SK-N-SH (cell line): ENCODE data around the gene BTBD16. TPM values are rescaled to one million over a fixed set of nuclear protein-coding genes. Genes with fewer than 3 reads are reported as not detected.

Experiments
- CTCF ChIA-PET: fragments of 300-600, 350-600 bp; formaldehyde crosslinking; extraction: SDS; loops from one replicate; lab custom pipeline; 2021; lab: Yijun Ruan, JAX
- POLR2A ChIA-PET: fragments of 350-600 bp; sonication (Branson Sonifier 250); formaldehyde crosslinking; extraction: SDS; loops from one replicate; lab custom pipeline; 2020; ENCODE audit warnings: antibody characterized with exemption, inconsistent platforms; lab: Yijun Ruan, JAX
- DNase-seq: peaks from one replicate; pipeline ENCODE4 v3.0.0; 2012
- H2AFZ ChIP-seq: fragments of 200-600 bp; sonication (generic); 2 replicates; pipeline ENCODE4 v1.8.1; 2016; ENCODE audit warnings: antibody characterized with exemption, mild to moderate bottlenecking, low read depth
- H3F3A ChIP-seq: fragments of 200-600 bp; sonication (generic); replicated peaks from 2 replicates; pipeline ENCODE3; 2016; ENCODE audit warnings: antibody characterized with exemption, mild to moderate bottlenecking; ENCODE audit not compliant: insufficient read depth
- H3K27ac ChIP-seq, 2 experiments: fragments of 200-500 bp in 1 of 2; fragments of 200-600 bp in 1 of 2; sonication (Bioruptor generic) in 1 of 2; sonication (generic), shearing (Covaris generic) in 1 of 2; 2 replicates each; pipeline versions ENCODE4 v1.5.1 to v1.6.1; 2014 to 2016; ENCODE audit warnings: low read depth in 2 of 2, inconsistent platforms in 1 of 2, low read length in 1 of 2, mild to moderate bottlenecking in 1 of 2, mixed read lengths in 1 of 2
- H3K27me3 ChIP-seq: fragments of 200-600 bp; sonication (generic), shearing (Covaris generic); 2 replicates; pipeline ENCODE4 v1.6.1; 2016; ENCODE audit warnings: mixed run types; ENCODE audit not compliant: insufficient read depth
- H3K36me3 ChIP-seq, 2 experiments: fragments of 200-500 bp in 1 of 2; fragments of 200-600 bp in 1 of 2; sonication (Bioruptor generic) in 1 of 2; sonication (generic) in 1 of 2; replicated peaks in 1 of 2; 2 replicates each; pipeline versions ENCODE3 to v1.5.1; 2014 to 2016; ENCODE audit warnings: low read length in 1 of 2, mild to moderate bottlenecking in 1 of 2; ENCODE audit not compliant: insufficient read depth in 2 of 2, control insufficient read depth in 1 of 2
- H3K4me1 ChIP-seq, 2 experiments: fragments of 200-500 bp in 1 of 2; fragments of 200-600 bp in 1 of 2; sonication (Bioruptor generic) in 1 of 2; sonication (generic), shearing (Covaris generic) in 1 of 2; 2 replicates each; pipeline versions ENCODE4 v1.5.1 to v1.6.1; 2014 to 2016; ENCODE audit warnings: low read depth in 1 of 2, low read length in 1 of 2, mixed run types in 1 of 2; ENCODE audit not compliant: insufficient read depth in 2 of 2, control insufficient read depth in 1 of 2
- H3K4me2 ChIP-seq: fragments of 200-600 bp; sonication (generic), shearing (Covaris generic); 2 replicates; pipeline ENCODE4 v1.6.1; 2017; ENCODE audit warnings: mixed run types
- H3K4me3 ChIP-seq, 2 experiments: fragments of 200-500 bp in 1 of 2; fragments of 200-600 bp in 1 of 2; sonication (Bioruptor generic) in 1 of 2; sonication (generic), shearing (Covaris generic) in 1 of 2; 2 replicates each; pipeline versions ENCODE4 v1.5.1 to v1.8.1; 2014 to 2016; ENCODE audit warnings: low read depth in 2 of 2, inconsistent platforms in 1 of 2, low read length in 1 of 2, mild to moderate bottlenecking in 1 of 2, mixed read lengths in 1 of 2, moderate library complexity in 1 of 2
- H3K79me2 ChIP-seq: fragments of 200-600 bp; sonication (generic); 2 replicates; pipeline ENCODE4 v1.8.1; 2017; ENCODE audit warnings: mild to moderate bottlenecking; ENCODE audit not compliant: insufficient read depth
- H3K9ac ChIP-seq: fragments of 200-600 bp; sonication (generic); 2 replicates; pipeline ENCODE4 v1.6.1; 2017; ENCODE audit warnings: mixed run types
- H3K9me2 ChIP-seq: fragments of 200-600 bp; sonication (generic); 2 replicates; pipeline ENCODE4 v1.6.1; 2017; ENCODE audit warnings: mixed run types
- H3K9me3 ChIP-seq: fragments of 200-600 bp; sonication (generic); 2 replicates; pipeline ENCODE4 v1.6.1; 2017; ENCODE audit warnings: mixed run types, mild to moderate bottlenecking, moderate library complexity
- H4K20me1 ChIP-seq: fragments of 200-600 bp; sonication (generic); 2 replicates; pipeline ENCODE4 v1.6.1; 2017; ENCODE audit warnings: mild to moderate bottlenecking, mixed run types; ENCODE audit not compliant: insufficient read depth
- FOSL2 ChIP-seq: IDR thresholded peaks from 2 replicates; pipeline ENCODE4 v1.4.0; 2012; ENCODE audit warnings: low read depth, mild to moderate bottlenecking, moderate library complexity, borderline replicate concordance
- FOXJ3 ChIP-seq: sonication (generic); formaldehyde crosslinking; IDR thresholded peaks from 2 replicates; pipeline ENCODE4 v1.5.1; 2020; ENCODE audit warnings: mild to moderate bottlenecking, missing genetic modification reagents
- FOXM1 ChIP-seq: IDR thresholded peaks from 2 replicates; pipeline ENCODE4 v1.4.0; 2012; ENCODE audit warnings: low read depth, mild to moderate bottlenecking
- JUND ChIP-seq: IDR thresholded peaks from 2 replicates; pipeline ENCODE4 v1.4.0; 2012
- MAX ChIP-seq: IDR thresholded peaks from 2 replicates; pipeline ENCODE4 v1.4.0; 2012; ENCODE audit warnings: low read depth
- MEF2A ChIP-seq: IDR thresholded peaks from 2 replicates; pipeline ENCODE4 v1.4.0; 2012; ENCODE audit warnings: low read depth, borderline replicate concordance
- MXI1 ChIP-seq: IDR thresholded peaks from 2 replicates; pipeline ENCODE4 v1.6.1; 2012; ENCODE audit warnings: mild to moderate bottlenecking, low read depth, low read length, improper control_type of control experiment
- POLR2AphosphoS5 ChIP-seq: IDR thresholded peaks from 2 replicates; pipeline ENCODE4 v1.6.1; 2012; ENCODE audit warnings: low read depth, low read length
- RAD21 ChIP-seq: IDR thresholded peaks from 2 replicates; pipeline ENCODE4 v1.6.1; 2012; ENCODE audit warnings: mild to moderate bottlenecking, low read length
- RFX5 ChIP-seq: IDR thresholded peaks from 2 replicates; pipeline ENCODE4 v1.6.1; 2012; ENCODE audit warnings: mild to moderate bottlenecking, improper control_type of control experiment, low read length
- SIN3A ChIP-seq: IDR thresholded peaks from 2 replicates; pipeline ENCODE4 v1.6.1; 2012; ENCODE audit warnings: low read depth, mild to moderate bottlenecking, low read length, moderate library complexity, borderline replicate concordance
- SMC3 ChIP-seq: IDR thresholded peaks from 2 replicates; pipeline ENCODE4 v1.6.1; 2012; ENCODE audit warnings: low read depth, low read length, improper control_type of control experiment
- TAF1 ChIP-seq: IDR thresholded peaks from 2 replicates; pipeline ENCODE4 v1.6.1; 2012; ENCODE audit warnings: low read depth, mild to moderate bottlenecking, low read length, moderate library complexity, borderline replicate concordance
- WGBS: methylation state at CpG from one replicate; pipeline ENCODE4 v1.1.6; 2017; ENCODE audit warnings: low lambda C conversion rate; 5-methylcytosine and 5-hydroxymethylcytosine counted together
- polyA plus RNA-seq, 3 experiments: library from polyadenylated mRNA; depleted of rRNA; stranded (reverse); fragments of >200 nt; gene quantifications; 2 replicates each; pipeline ENCODE4 v1.2.3, GENCODE V29; 2012
- TF ChIP-seq, protein P1 (sequence below): IDR thresholded peaks from 2 replicates; pipeline ENCODE4; 2012

BTBD16 gene
- polyA plus RNA-seq, 1 of the 3 experiments (the other 2 are of a cell fraction): not detected

DNA sequence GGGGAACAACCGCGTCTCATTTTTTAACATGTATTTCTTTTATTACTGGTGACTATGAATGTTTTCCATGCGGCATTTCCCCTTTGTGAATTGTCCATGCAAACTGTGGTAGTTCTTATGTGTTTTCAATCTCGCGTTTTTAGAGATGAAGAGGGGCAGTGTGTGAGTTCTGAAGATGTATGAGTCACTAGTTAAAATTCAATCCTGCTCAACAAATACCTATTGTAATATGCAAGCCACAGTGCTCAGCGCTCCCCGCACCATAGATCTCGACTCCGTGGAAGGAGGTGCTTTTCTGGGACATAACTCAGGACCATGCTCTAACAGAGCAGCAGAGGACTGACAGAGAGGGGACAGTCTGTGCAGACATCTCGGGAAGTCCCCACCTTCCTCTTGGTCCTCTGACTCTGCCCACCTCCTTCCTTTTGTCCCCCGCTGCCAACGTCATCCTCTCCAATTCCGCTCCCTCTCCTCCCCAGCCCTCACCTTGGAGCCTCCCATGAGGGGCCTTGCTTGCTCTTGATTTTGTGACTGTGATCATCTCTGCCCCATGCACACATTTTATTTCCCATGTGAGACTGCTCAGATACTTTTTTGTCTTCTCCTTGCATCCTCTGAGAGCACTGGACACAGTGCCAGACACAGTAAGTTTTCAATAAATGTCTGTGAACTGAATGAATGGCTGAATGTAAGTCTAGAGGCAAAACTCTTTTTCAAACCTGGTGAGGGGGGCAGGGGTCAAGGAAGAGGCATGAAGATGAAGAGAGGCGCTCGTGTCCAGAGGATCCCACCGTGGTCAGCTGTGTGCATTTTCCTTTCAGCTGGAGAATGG lies 60.7 kb downstream of the BTBD16 start:
- POLR2A ChIA-PET: no interaction called here
- no peaks in the 10 kb centered on the region for H3K9me2 ChIP-seq

DNA sequence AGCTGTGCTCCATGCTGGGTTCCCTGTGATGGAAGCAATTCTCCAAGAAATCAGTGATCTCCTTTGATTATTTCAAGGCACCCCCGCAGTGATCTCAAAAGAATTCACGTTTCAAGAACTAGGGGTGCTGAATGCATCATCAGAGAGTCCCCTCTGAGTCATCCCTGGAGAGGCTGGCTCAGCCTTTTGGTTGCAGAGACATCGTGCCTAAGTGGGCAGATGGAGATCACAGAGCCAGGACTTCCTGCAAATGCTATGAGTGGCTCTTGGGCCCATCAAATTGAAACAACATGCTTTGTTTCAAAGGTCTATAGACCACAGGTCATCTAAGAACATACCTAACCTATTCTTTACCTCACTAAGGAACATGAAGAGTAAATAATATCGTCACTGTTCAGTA lies 61.9 kb downstream of the BTBD16 start:
- 40% methylated on average over 3 of the region's 4 CpGs for WGBS
- Histone ChIP-seq H3K4me1 (no peaks in the 10 kb centered on the region), H2AFZ (no peak overlapping the region), H3F3A (no peaks in the 10 kb centered on the region), H3K4me3 (no peak overlapping the region), H3K79me2 (no peaks in the 10 kb centered on the region), H3K27ac (no peak overlapping the region), H3K27me3 (no peaks in the 10 kb centered on the region; the same call in 1 of the 2 replicates), H3K9me2 (no peaks in the 10 kb centered on the region), H3K4me2 (no peak overlapping the region), H3K9ac (no peak overlapping the region), H4K20me1 (no peaks in the 10 kb centered on the region), H3K9me3 (no peaks in the 10 kb centered on the region), H3K36me3 (no peaks in the 10 kb centered on the region)
- DNase-seq: no peak
- TF ChIP-seq TAF1: no peak
- TF ChIP-seq, protein P1, sequence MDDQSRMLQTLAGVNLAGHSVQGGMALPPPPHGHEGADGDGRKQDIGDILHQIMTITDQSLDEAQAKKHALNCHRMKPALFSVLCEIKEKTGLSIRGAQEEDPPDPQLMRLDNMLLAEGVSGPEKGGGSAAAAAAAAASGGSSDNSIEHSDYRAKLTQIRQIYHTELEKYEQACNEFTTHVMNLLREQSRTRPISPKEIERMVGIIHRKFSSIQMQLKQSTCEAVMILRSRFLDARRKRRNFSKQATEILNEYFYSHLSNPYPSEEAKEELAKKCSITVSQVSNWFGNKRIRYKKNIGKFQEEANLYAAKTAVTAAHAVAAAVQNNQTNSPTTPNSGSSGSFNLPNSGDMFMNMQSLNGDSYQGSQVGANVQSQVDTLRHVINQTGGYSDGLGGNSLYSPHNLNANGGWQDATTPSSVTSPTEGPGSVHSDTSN: no peak
- no peak for TF ChIP-seq SMC3
- TF ChIP-seq MAX: no peak
- TF ChIP-seq POLR2AphosphoS5: no peak
- TF ChIP-seq MEF2A: no peak
- no peak for TF ChIP-seq FOXJ3 (CRISPR knock-in tag)
- TF ChIP-seq FOXM1: no peak
- no peak for TF ChIP-seq RFX5
- ChIA-PET CTCF (interaction anchor here (4.4 kb wide), 1 partner anchor 34 kb away, joined by 18 read pairs; no protein-coding TSS in a partner anchor), POLR2A (no interaction called here)

More for the DNA sequence above, 60.7 kb downstream of the BTBD16 start:
- Histone ChIP-seq H3K4me3 (no peak overlapping the region), H3F3A (no peaks in the 10 kb centered on the region), H3K27me3 (no peaks in the 10 kb centered on the region; the same call in 1 of the 2 replicates), H4K20me1 (no peaks in the 10 kb centered on the region), H3K9ac (no peak overlapping the region), H3K9me3 (no peaks in the 10 kb centered on the region), H3K79me2 (no peaks in the 10 kb centered on the region), H3K27ac (no peak overlapping the region), H2AFZ (no peak overlapping the region), H3K36me3 (no peaks in the 10 kb centered on the region), H3K4me2 (no peak overlapping the region), H3K4me1 (no peaks in the 10 kb centered on the region)
- TF ChIP-seq MXI1: no peak
- no peak for TF ChIP-seq JUND
- TF ChIP-seq, protein P1: no peak
- TF ChIP-seq RAD21: no peak
- TF ChIP-seq SIN3A: no peak
- TF ChIP-seq FOSL2: no peak
- DNase-seq: no peak
- CTCF ChIA-PET: interaction anchor here (1.5 to 4.4 kb wide), 2 partner anchors 33 to 43 kb away, joined by 3 to 18 read pairs; partner anchors contain the start of gene PLEKHA1
- 59% methylated on average over 16 of the region's 16 CpGs for WGBS
